GM18520 (cell line): ENCODE measurements around the gene GALNT13.

Experiments used
- ATAC-seq: cut with Tn5 transposase; IDR thresholded peaks from one replicate; pipeline ENCODE4 v1.9.1; 2021; ENCODE audit not compliant: unreplicated experiment

GALNT13 gene

GRCh38 chr2:153871231-153872221 lies at the start of gene GALNT13:
Gene GALNT13, plus strand, starts transcription at chr2:153871922.
- ATAC-seq = no peak

- ATAC-seq = no peak
Observed at GRCh38 chr2:153823880-153824279, 47.8 kb upstream of the GALNT13 start.

- no peak for ATAC-seq
Observed at GRCh38 chr2:153828335-153828734, 43.4 kb upstream of the GALNT13 start.

GRCh38 chr2:153834662-153835061 lies 37.1 kb upstream of the GALNT13 start:
- ATAC-seq = no peak

- ATAC-seq = no peak
Observed at GRCh38 chr2:153858250-153858649, 13.5 kb upstream of the GALNT13 start.

GRCh38 chr2:153864022-153864421 lies 7.7 kb upstream of the GALNT13 start:
- no peak for ATAC-seq

- ATAC-seq = no peak
Observed at GRCh38 chr2:153866595-153866994, 5.1 kb upstream of the GALNT13 start.

- no peak for ATAC-seq
Observed at GRCh38 chr2:153870308-153870707, 1.4 kb upstream of the GALNT13 start.

GRCh38 chr2:153872311-153873051 lies 759 bp downstream of the GALNT13 start:
- no peak for ATAC-seq

- no peak for ATAC-seq
Observed at GRCh38 chr2:153873052-153874048, 1.6 kb downstream of the GALNT13 start.

- no peak for ATAC-seq
Observed at GRCh38 chr2:153875801-153876466, 4.2 kb downstream of the GALNT13 start.

GRCh38 chr2:153880926-153881325 lies 9.2 kb downstream of the GALNT13 start:
- ATAC-seq = no peak

- no peak for ATAC-seq
Observed at GRCh38 chr2:153886833-153887232, 15.1 kb downstream of the GALNT13 start.

- ATAC-seq = no peak
Observed at GRCh38 chr2:153890576-153890975, 18.9 kb downstream of the GALNT13 start.

GRCh38 chr2:153891051-153891450 lies 19.3 kb downstream of the GALNT13 start:
- no peak for ATAC-seq

- ATAC-seq = no peak
Observed at GRCh38 chr2:153912798-153913396, 41.2 kb downstream of the GALNT13 start.

- ATAC-seq = no peak
Observed at GRCh38 chr2:153917570-153917969, 45.8 kb downstream of the GALNT13 start.

GRCh38 chr2:153935511-153935910 lies 63.8 kb downstream of the GALNT13 start:
- ATAC-seq = no peak

- ATAC-seq = no peak
Observed at GRCh38 chr2:153939124-153939796, 67.5 kb downstream of the GALNT13 start.
